ENCODE data around the gene CNTN3.

GRCh38 chr3:74624301-74624700 is 9.8 kb upstream of the CNTN3 start:
- TF ChIP-seq CTCF (IDR thresholded peaks at IDR 0.05) (no peak), POLR2A (IDR thresholded peaks at IDR 0.05) (no peak), EP300 (IDR thresholded peaks at IDR 0.05) (no peak)
